Progenitor cell of endocrine pancreas (in vitro differentiated cells): Measurements from ENCODE around the gene TALDO1. TPM values are rescaled to one million over a fixed set of nuclear protein-coding genes. Genes with fewer than 3 reads are reported as not detected.

Experiments
- DNase-seq: peaks from one replicate; pipeline ENCODE4 v3.0.0; 2021; ENCODE audit warnings: low spot score; ENCODE audit not compliant: unreplicated experiment
- H3K27ac Mint-ChIP-seq: 2 replicates; pipeline ENCODE4 v1.8.0; 2021; ENCODE audit warnings: mild to moderate bottlenecking, moderate library complexity, mixed read lengths
- H3K27me3 Mint-ChIP-seq: 2 replicates; pipeline ENCODE4 v1.8.0; 2021; ENCODE audit warnings: mixed read lengths
- H3K36me3 Mint-ChIP-seq: 2 replicates; pipeline ENCODE4 v1.8.0; 2022; ENCODE audit warnings: mixed read lengths; ENCODE audit not compliant: insufficient read depth
- H3K4me1 Mint-ChIP-seq: 2 replicates; pipeline ENCODE4 v1.8.0; 2021; ENCODE audit warnings: low read depth, mixed read lengths
- H3K4me3 Mint-ChIP-seq: 2 replicates; pipeline ENCODE4 v1.8.0; 2021; ENCODE audit warnings: low read depth, mild to moderate bottlenecking, moderate library complexity, mixed read lengths
- H3K9me3 Mint-ChIP-seq: 2 replicates; pipeline ENCODE4 v1.8.0; 2021; ENCODE audit warnings: low read depth, mixed read lengths
- CTCF ChIP-seq: fragments of 200-600 bp; sonication (generic); IDR thresholded peaks from one replicate; pipeline ENCODE4 v1.5.0; 2021; ENCODE audit warnings: antibody characterized with exemption, mild to moderate bottlenecking; ENCODE audit not compliant: unreplicated experiment
- total RNA-seq: library from RNA; stranded (reverse); gene quantifications from 2 replicates; pipeline ENCODE4 v1.2.1, GENCODE V29; 2021

TALDO1 gene
- total RNA-seq, 1 donor from 2014 or later, result 112 TPM

GRCh38 chr11:764322-765024 lies 17.2 kb downstream of the TALDO1 start:
- Mint-ChIP-seq H3K9me3 (no peaks in the 10 kb centered on the region), H3K27me3 (no peaks in the 10 kb centered on the region), H3K4me1 (no peaks in the 10 kb centered on the region), H3K27ac (no peak overlapping the region), H3K4me3 (no peak overlapping the region), H3K36me3 (peaks cover 7% of the 10 kb centered on the region)
- no peak for TF ChIP-seq CTCF
- DNase-seq, result no peak

GRCh38 chr11:765025-765801 lies 17.9 kb downstream of the TALDO1 start:
- H3K27me3 Mint-ChIP-seq, result no peaks in the 10 kb centered on the region
- peak overlapping the region; percentile 79 for H3K27ac Mint-ChIP-seq
- peak; percentile 55 for TF ChIP-seq CTCF
- no peak for DNase-seq
- no peaks in the 10 kb centered on the region for H3K9me3 Mint-ChIP-seq
- peaks cover 6% of the 10 kb centered on the region for H3K36me3 Mint-ChIP-seq
- H3K4me1 Mint-ChIP-seq, result no peaks in the 10 kb centered on the region
- H3K4me3 Mint-ChIP-seq, result no peak overlapping the region

- Mint-ChIP-seq H3K4me3 (no peak overlapping the region), H3K9me3 (no peaks in the 10 kb centered on the region), H3K36me3 (peaks cover 6% of the 10 kb centered on the region), H3K4me1 (no peaks in the 10 kb centered on the region), H3K27ac (peak overlapping the region; percentile 79), H3K27me3 (no peaks in the 10 kb centered on the region)
- no peak for DNase-seq
- TF ChIP-seq CTCF, result no peak
Measured at GRCh38 chr11:765802-766091, 18.5 kb downstream of the TALDO1 start.

GRCh38 chr11:766106-766935 lies 19.1 kb downstream of the TALDO1 start:
- H3K36me3 Mint-ChIP-seq, result peaks cover 6% of the 10 kb centered on the region
- H3K27ac Mint-ChIP-seq, result no peak overlapping the region
- no peaks in the 10 kb centered on the region for H3K27me3 Mint-ChIP-seq
- TF ChIP-seq CTCF, result no peak
- no peaks in the 10 kb centered on the region for H3K9me3 Mint-ChIP-seq
- DNase-seq, result no peak
- no peak overlapping the region for H3K4me3 Mint-ChIP-seq
- no peaks in the 10 kb centered on the region for H3K4me1 Mint-ChIP-seq

- no peak for TF ChIP-seq CTCF
- H3K4me1 Mint-ChIP-seq, result no peaks in the 10 kb centered on the region
- peaks cover 6% of the 10 kb centered on the region for H3K36me3 Mint-ChIP-seq
- no peak overlapping the region for H3K27ac Mint-ChIP-seq
- no peak for DNase-seq
- H3K4me3 Mint-ChIP-seq, result no peak overlapping the region
- H3K27me3 Mint-ChIP-seq, result no peaks in the 10 kb centered on the region
- H3K9me3 Mint-ChIP-seq, result no peaks in the 10 kb centered on the region
Measured at GRCh38 chr11:766936-767210, 19.6 kb downstream of the TALDO1 start.
